Thoracic aorta (tissue), 2 donors: ENCODE measurements around the gene CCR4. TPM values are rescaled to one million over a fixed set of nuclear protein-coding genes. Genes with fewer than 3 reads are reported as not detected.
A peak's percentile ranks its signal among the peaks of the same experiment; 100 is the strongest.
"Not testable (repeated sequence)": the region's sequence is repeated elsewhere in the genome, so short reads cannot be mapped to it uniquely, and the experiment has no call there.

ENCODE experiments used
- ATAC-seq: fragments of 150-250 bp; one replicate; pipeline ENCODE4 v1.8.0; 2017; ENCODE audit warnings: low read depth; ENCODE audit not compliant: insufficient number of reproducible peaks, low FRiP score
- DNase-seq: peaks from one replicate; pipeline ENCODE4 v3.0.0-alpha.2; 2020; ENCODE audit warnings: low spot score
- H3K27ac ChIP-seq, 2 donors: fragments of 200-600 bp; sonication (generic); 1 replicate in 1 of 2; 2 replicates in 1 of 2; pipeline ENCODE4 v1.5.1; 2016; ENCODE audit warnings: mild to moderate bottlenecking in 2 of 2, moderate library complexity in 2 of 2
- H3K27me3 ChIP-seq: fragments of 200-600 bp; sonication (generic); replicated peaks from 2 replicates; pipeline ENCODE4 v1.6.0; 2016; ENCODE audit warnings: mild to moderate bottlenecking; ENCODE audit not compliant: insufficient read depth
- H3K36me3 ChIP-seq: fragments of 200-600 bp; sonication (generic); one replicate; pipeline ENCODE4 v1.5.1; 2016
- H3K4me1 ChIP-seq, 2 donors: fragments of 200-600 bp; sonication (generic); 1 replicate in 1 of 2; 2 replicates in 1 of 2; pipeline versions ENCODE4 v1.5.1 to v1.6.0; 2016; ENCODE audit warnings: low read depth in 2 of 2, mild to moderate bottlenecking in 1 of 2; ENCODE audit not compliant: control insufficient read depth in 1 of 2
- H3K4me3 ChIP-seq: fragments of 200-600 bp; sonication (generic); 2 replicates; pipeline ENCODE4 v1.5.1; 2016; ENCODE audit warnings: mild to moderate bottlenecking
- H3K9me3 ChIP-seq: fragments of 200-600 bp; sonication (generic); 2 replicates; pipeline ENCODE4 v1.5.1; 2016
- CTCF ChIP-seq: fragments of 200-600 bp; sonication (generic); IDR thresholded peaks from one replicate; pipeline ENCODE4 v1.5.1; 2019; ENCODE audit warnings: antibody characterized with exemption
- total RNA-seq, 2 donors: library from RNA; depleted of rRNA; stranded (reverse); fragments of >200 nt; gene quantifications; one replicate each; pipeline versions ENCODE4 v1.1.0 to v1.2.3, GENCODE V29; 2016

CCR4 gene
- total RNA-seq, 2 donors from 2014 or later, result 0.56 TPM; not detected in 1

- no peak overlapping the region for H3K4me3 ChIP-seq
- H3K27ac ChIP-seq, result no peak overlapping the region
- H3K9me3 ChIP-seq, result no peaks in the 10 kb centered on the region
- no peaks in the 10 kb centered on the region for H3K36me3 ChIP-seq
- ATAC-seq, result no peak
- no peaks in the 10 kb centered on the region for H3K4me1 ChIP-seq
- DNase-seq, result no peak
- no peaks in the 10 kb centered on the region for H3K27me3 ChIP-seq
- TF ChIP-seq CTCF, result peak; percentile 36
Observed at GRCh38 chr3:32934150-32934742, 17.2 kb upstream of the CCR4 start.

GRCh38 chr3:32937331-32937730 lies 14.1 kb upstream of the CCR4 start:
- Histone ChIP-seq H3K4me3 (no peak overlapping the region), H3K27ac (no peak overlapping the region), H3K4me1 (no peaks in the 10 kb centered on the region), H3K27me3 (no peaks in the 10 kb centered on the region), H3K36me3 (no peaks in the 10 kb centered on the region), H3K9me3 (no peaks in the 10 kb centered on the region)
- DNase-seq (no peak), ATAC-seq (no peak)
- no peak for TF ChIP-seq CTCF

- H3K9me3 ChIP-seq, H3K36me3 ChIP-seq, H3K4me3 ChIP-seq, H3K4me1 ChIP-seq, ATAC-seq, H3K27me3 ChIP-seq, H3K27ac ChIP-seq, DNase-seq: not testable (repeated sequence)
Observed at GRCh38 chr3:32939531-32940284, 11.7 kb upstream of the CCR4 start.

- no peak for DNase-seq
- H3K9me3 ChIP-seq, result no peaks in the 10 kb centered on the region
- no peak for ATAC-seq
Observed at GRCh38 chr3:32940726-32941125, 10.7 kb upstream of the CCR4 start.

GRCh38 chr3:32945136-32945535 lies 6.3 kb upstream of the CCR4 start:
- H3K36me3 ChIP-seq, result no peaks in the 10 kb centered on the region
- no peak for DNase-seq
- H3K27ac ChIP-seq, result no peak overlapping the region
- H3K4me3 ChIP-seq, result no peak overlapping the region
- ATAC-seq, result no peak
- TF ChIP-seq CTCF, result no peak
- no peaks in the 10 kb centered on the region for H3K27me3 ChIP-seq
- H3K4me1 ChIP-seq, result no peaks in the 10 kb centered on the region
- no peaks in the 10 kb centered on the region for H3K9me3 ChIP-seq

More at GRCh38 chr3:32940726-32941125, 10.7 kb upstream of the CCR4 start:
- no peak overlapping the region for H3K27ac ChIP-seq
- no peak for TF ChIP-seq CTCF
- H3K27me3 ChIP-seq, result no peaks in the 10 kb centered on the region
- H3K4me3 ChIP-seq, result no peak overlapping the region
- H3K36me3 ChIP-seq, result no peaks in the 10 kb centered on the region
- H3K4me1 ChIP-seq, result no peaks in the 10 kb centered on the region

- not testable (repeated sequence) for H3K27ac ChIP-seq, DNase-seq, ATAC-seq, H3K4me1 ChIP-seq, H3K4me3 ChIP-seq, H3K36me3 ChIP-seq, H3K9me3 ChIP-seq, H3K27me3 ChIP-seq
Observed at GRCh38 chr3:32945598-32945997, 5.8 kb upstream of the CCR4 start.
